Astrocyte (in vitro differentiated cells and primary cell): Measurements from ENCODE around the gene RNASEH2C. TPM values are rescaled to one million over a fixed set of nuclear protein-coding genes. Genes with fewer than 3 reads are reported as not detected.
"Not testable (repeated sequence)": the region's sequence is repeated elsewhere in the genome, so short reads cannot be mapped to it uniquely, and the experiment has no call there.

ENCODE experiments used
- DNase-seq: peaks from one replicate; pipeline ENCODE4 v3.0.0-alpha.2; 2010; ENCODE audit warnings: low read depth
- FAIRE-seq: peaks from 2 replicates; lab custom pipeline; 2011; peaks lifted over from hg19 to GRCh38; lab: Jason Lieb, UNC
- H2AFZ ChIP-seq: 2 replicates; pipeline ENCODE4 v1.6.0; 2012; ENCODE audit warnings: low read depth, low read length, inconsistent platforms
- H3K27ac ChIP-seq: 2 replicates; pipeline ENCODE4 v1.5.1; 2011; ENCODE audit warnings: low read depth, low read length, inconsistent platforms
- H3K27me3 ChIP-seq: 2 replicates; pipeline ENCODE4 v1.6.0; 2011; ENCODE audit warnings: low read length, inconsistent platforms; ENCODE audit not compliant: insufficient read depth
- H3K36me3 ChIP-seq: 2 replicates; pipeline ENCODE4 v1.5.1; 2011; ENCODE audit warnings: low read length, inconsistent platforms; ENCODE audit not compliant: insufficient read depth
- H3K4me1 ChIP-seq: 2 replicates; pipeline ENCODE4 v1.5.1; 2011; ENCODE audit warnings: low read length, inconsistent platforms; ENCODE audit not compliant: insufficient read depth
- H3K4me2 ChIP-seq: 2 replicates; pipeline ENCODE4 v1.6.0; 2012; ENCODE audit warnings: low read length, inconsistent platforms
- H3K4me3 ChIP-seq: 2 replicates; pipeline ENCODE4 v1.5.1; 2011; ENCODE audit warnings: low read depth, mild to moderate bottlenecking, low read length, inconsistent platforms; ENCODE audit not compliant: insufficient read depth
- H3K79me2 ChIP-seq: 2 replicates; pipeline ENCODE4 v1.6.0; 2012; ENCODE audit warnings: mild to moderate bottlenecking, low read length, inconsistent platforms; ENCODE audit not compliant: insufficient read depth
- H3K9ac ChIP-seq: 2 replicates; pipeline ENCODE4 v1.6.0; 2012; ENCODE audit warnings: mild to moderate bottlenecking, low read length, inconsistent platforms
- H3K9me3 ChIP-seq: 2 replicates; pipeline ENCODE4 v1.5.1; 2012; ENCODE audit warnings: low read depth, mild to moderate bottlenecking, low read length, inconsistent platforms; ENCODE audit not compliant: insufficient read depth
- H4K20me1 ChIP-seq: 2 replicates; pipeline ENCODE4 v1.6.0; 2012; ENCODE audit warnings: low read length, inconsistent platforms; ENCODE audit not compliant: insufficient read depth
- H3K27ac Mint-ChIP-seq: one replicate; pipeline ENCODE4 v1.8.0; 2021; ENCODE audit warnings: mild to moderate bottlenecking, mixed read lengths; ENCODE audit not compliant: unreplicated experiment
- H3K27me3 Mint-ChIP-seq: one replicate; pipeline ENCODE4 v1.8.0; 2021; ENCODE audit warnings: low read depth, mixed read lengths; ENCODE audit not compliant: unreplicated experiment
- H3K36me3 Mint-ChIP-seq: one replicate; pipeline ENCODE4 v1.8.0; 2021; ENCODE audit warnings: low read depth, mixed read lengths; ENCODE audit not compliant: unreplicated experiment
- H3K4me1 Mint-ChIP-seq: one replicate; pipeline ENCODE4 v1.8.0; 2021; ENCODE audit warnings: low read depth, mixed read lengths; ENCODE audit not compliant: unreplicated experiment
- H3K4me3 Mint-ChIP-seq: one replicate; pipeline ENCODE4 v1.8.0; 2021; ENCODE audit warnings: mild to moderate bottlenecking, moderate library complexity, mixed read lengths; ENCODE audit not compliant: unreplicated experiment
- H3K9me3 Mint-ChIP-seq: one replicate; pipeline ENCODE4 v1.8.0; 2021; ENCODE audit warnings: mild to moderate bottlenecking, mixed read lengths; ENCODE audit not compliant: unreplicated experiment
- CTCF ChIP-seq: IDR thresholded peaks from 2 replicates; pipeline ENCODE4 v1.5.1; 2011; ENCODE audit warnings: low read depth, mild to moderate bottlenecking, inconsistent platforms, low read length, moderate library complexity; ENCODE audit not compliant: insufficient read depth
- EZH2 ChIP-seq: IDR thresholded peaks from 2 replicates; pipeline ENCODE4 v1.6.1; 2012; ENCODE audit warnings: mild to moderate bottlenecking, low read length, inconsistent platforms; ENCODE audit not compliant: insufficient read depth
- total RNA-seq: library from RNA; stranded (reverse); gene quantifications from 2 replicates; pipeline ENCODE4 v1.2.1, GENCODE V29; 2021

RNASEH2C gene
- total RNA-seq, 1 donor from 2014 or later, result 25.0 TPM

- H3K4me2 ChIP-seq, result no peak overlapping the region
- H3K27me3 ChIP-seq, result peaks cover 15% of the 10 kb centered on the region
- no peak for FAIRE-seq
- no peaks in the 10 kb centered on the region for H3K36me3 ChIP-seq
- no peak overlapping the region for H2AFZ ChIP-seq
- no peak overlapping the region for H3K4me3 Mint-ChIP-seq
- no peaks in the 10 kb centered on the region for H3K79me2 ChIP-seq
- peaks cover 35% of the 10 kb centered on the region for H3K27me3 Mint-ChIP-seq
- H4K20me1 ChIP-seq, result no peaks in the 10 kb centered on the region
- no peak overlapping the region for H3K4me3 ChIP-seq
- H3K36me3 Mint-ChIP-seq, result peaks cover 1% of the 10 kb centered on the region
- H3K9ac ChIP-seq, result no peak overlapping the region
- no peak for TF ChIP-seq CTCF
- TF ChIP-seq EZH2, result no peak
- no peak for DNase-seq
- peaks cover 4% of the 10 kb centered on the region for H3K9me3 Mint-ChIP-seq
- H3K4me1 Mint-ChIP-seq, result no peaks in the 10 kb centered on the region
- H3K9me3 ChIP-seq, result no peaks in the 10 kb centered on the region
- no peak overlapping the region for H3K27ac Mint-ChIP-seq
- no peak overlapping the region for H3K27ac ChIP-seq
- H3K4me1 ChIP-seq, result no peaks in the 10 kb centered on the region
These were observed 23.6 kb downstream of the RNASEH2C start for GRCh38 chr11:65696802-65697552.

GRCh38 chr11:65695459-65696241 is 24.9 kb downstream of the RNASEH2C start:
- no peaks in the 10 kb centered on the region for H3K4me1 Mint-ChIP-seq
- Histone ChIP-seq H3K36me3 (no peaks in the 10 kb centered on the region), H3K4me1 (no peaks in the 10 kb centered on the region), H3K4me2 (no peak overlapping the region), H3K4me3 (no peak overlapping the region), H3K27ac (no peak overlapping the region), H3K9ac (no peak overlapping the region), H3K79me2 (no peaks in the 10 kb centered on the region), H3K27me3 (peaks cover 15% of the 10 kb centered on the region), H2AFZ (no peak overlapping the region), H4K20me1 (no peaks in the 10 kb centered on the region), H3K9me3 (no peaks in the 10 kb centered on the region)
- FAIRE-seq (no peak), DNase-seq (no peak)
- TF ChIP-seq EZH2 (no peak), CTCF (no peak)
- no peak overlapping the region for H3K4me3 Mint-ChIP-seq
- H3K27me3 Mint-ChIP-seq, result peaks cover 32% of the 10 kb centered on the region
- peaks cover 1% of the 10 kb centered on the region for H3K36me3 Mint-ChIP-seq
- H3K9me3 Mint-ChIP-seq, result peaks cover 4% of the 10 kb centered on the region
- H3K27ac Mint-ChIP-seq, result no peak overlapping the region

- Histone ChIP-seq H3K36me3 (no peaks in the 10 kb centered on the region), H4K20me1 (no peaks in the 10 kb centered on the region), H3K27me3 (peaks cover 7% of the 10 kb centered on the region), H3K4me1 (no peaks in the 10 kb centered on the region), H3K79me2 (no peaks in the 10 kb centered on the region), H3K9me3 (no peaks in the 10 kb centered on the region), H3K4me3 (no peak overlapping the region), H2AFZ (no peak overlapping the region), H3K9ac (no peak overlapping the region), H3K27ac (no peak overlapping the region), H3K4me2 (no peak overlapping the region)
- Mint-ChIP-seq H3K4me1 (no peaks in the 10 kb centered on the region), H3K27me3 (peaks cover 15% of the 10 kb centered on the region), H3K27ac (no peak overlapping the region), H3K36me3 (peaks cover 1% of the 10 kb centered on the region), H3K9me3 (no peaks in the 10 kb centered on the region), H3K4me3 (no peak overlapping the region)
- no peak for FAIRE-seq
- TF ChIP-seq CTCF, result no peak
- no peak for TF ChIP-seq EZH2
- no peak for DNase-seq
These were observed 28.2 kb downstream of the RNASEH2C start for GRCh38 chr11:65692367-65692766.

- not testable (repeated sequence) for H4K20me1 ChIP-seq, H3K4me1 ChIP-seq, FAIRE-seq, H2AFZ ChIP-seq, H3K9ac ChIP-seq, H3K27ac ChIP-seq, H3K4me3 ChIP-seq, H3K27ac Mint-ChIP-seq, H3K4me1 Mint-ChIP-seq, H3K36me3 Mint-ChIP-seq, DNase-seq, H3K27me3 ChIP-seq, H3K36me3 ChIP-seq, H3K4me2 ChIP-seq, H3K4me3 Mint-ChIP-seq, H3K9me3 ChIP-seq, H3K9me3 Mint-ChIP-seq, H3K79me2 ChIP-seq
- H3K27me3 Mint-ChIP-seq, result peaks cover 13% of the 10 kb centered on the region
These were observed 28.8 kb downstream of the RNASEH2C start for GRCh38 chr11:65691847-65692246.
